Spleen (tissue), 7 donors: ENCODE measurements around the gene RNASE9.

Experiments used
- CTCF ChIP-seq, 11 experiments: fragments of 200-600 bp in 7 of 11; fragments of 450-650 bp in 4 of 11; sonication (generic) in 4 of 11; IDR thresholded peaks in 8 of 11; conservative IDR thresholded peaks in 3 of 11; 1 replicate in 7 of 11; 2 replicates in 4 of 11; pipeline versions ENCODE4 v1.4.0 to v1.8.0; 2016 to 2021; ENCODE audit warnings: antibody characterized with exemption in 11 of 11, inconsistent platforms in 4 of 11, mild to moderate bottlenecking in 1 of 11
- POLR2A ChIP-seq, 3 donors: fragments of 450-650 bp; IDR thresholded peaks; one replicate each; pipeline ENCODE4 v1.5.1; 2017; ENCODE audit warnings: antibody characterized with exemption in 3 of 3, mild to moderate bottlenecking in 1 of 3
- donor health status: DM: no; HTN: no; CAD: no; lungs with moderate emphysema.
- donor health status: DM: no; HTN: no; CAD: no.
- donor health status: DM: no; HTN: no; CAD: no.

GRCh38 chr14:20580242-20580641 is 19.4 kb upstream of the RNASE9 start:
- no peak for TF ChIP-seq CTCF (IDR thresholded peaks at IDR 0.05 in 8 of 11, conservative IDR thresholded peaks at IDR 0.05 in 3 of 11)
- no peak for TF ChIP-seq POLR2A (IDR thresholded peaks at IDR 0.05)
